Pancreas (tissue), 10 donors: ENCODE measurements around the gene ERAP2. TPM values are rescaled to one million over a fixed set of nuclear protein-coding genes. Genes with fewer than 3 reads are reported as not detected.

Experiments used
- ATAC-seq, 4 donors: fragments of 200-7000 bp; cut with Tn5 transposase; one replicate each; pipeline versions ENCODE4 v1.8.0 to v1.9.1; 2020; ENCODE audit warnings: mild to moderate bottlenecking in 4 of 4, moderate library complexity in 4 of 4
- DNase-seq, 6 donors: peaks; one replicate each; pipeline ENCODE4 v3.0.0-alpha.2; 2020
- FAIRE-seq: peaks from 2 replicates; lab custom pipeline; 2012; peaks lifted over from hg19 to GRCh38; lab: Jason Lieb, UNC
- H3K27ac ChIP-seq, 4 donors: fragments of 200-600 bp; sonication (generic); 1 replicate in 3 of 4; 2 replicates in 1 of 4; pipeline versions ENCODE4 v1.5.0 to v1.8.0; 2020
- H3K27me3 ChIP-seq, 4 donors: fragments of 200-600 bp; one replicate each; pipeline ENCODE4 v1.8.0; 2021
- H3K36me3 ChIP-seq, 3 donors: fragments of 200-600 bp; sonication (generic) in 1 of 3; one replicate each; pipeline versions ENCODE4 v1.5.0 to v1.8.0; 2020 to 2021
- H3K4me1 ChIP-seq, 3 donors: fragments of 200-600 bp; one replicate each; pipeline ENCODE4 v1.8.0; 2021
- H3K4me3 ChIP-seq, 4 donors: fragments of 200-600 bp; sonication (generic) in 2 of 4; one replicate each; pipeline versions ENCODE4 v1.5.0 to v1.8.0; 2020 to 2021
- H3K9me3 ChIP-seq, 4 donors: fragments of 200-600 bp; one replicate each; pipeline ENCODE4 v1.8.0; 2021
- WGBS, 2 donors: extraction: QIAGEN DNeasy Blood & Tissue Kit; methylation state at CpG; one replicate each; pipeline ENCODE4 v1.1.7; 2013; 5-methylcytosine and 5-hydroxymethylcytosine counted together
- intact Hi-C, 3 donors: fragments of 100-400 bp; cut with DNase I; formaldehyde crosslinking; loops; one replicate each; pipeline versions ENCODE4 v1.11.1 to v1.14.2; 2022
- polyA plus RNA-seq, 2 donors: library from polyadenylated mRNA; stranded (reverse); fragments of 200-250 nt; gene quantifications; one replicate each; pipeline ENCODE4 v1.2.3, GENCODE V29; 2013
- total RNA-seq, 6 donors: library from RNA; stranded (reverse); fragmentation: NEBNext Ultra II Directional in 4 of 6; extraction: Animal tissue kit (Norgen Biotek cat#: 25700) in 4 of 6; gene quantifications; one replicate each; pipeline versions ENCODE4 v1.2.1 to v1.2.4, GENCODE V29; 2021 to 2023
- TF ChIP-seq, protein P1 (sequence below), 4 donors: fragments of 200-600 bp; sonication (generic) in 3 of 4; IDR thresholded peaks; one replicate each; pipeline versions ENCODE4 v1.5.0 to v1.8.0; 2021; ENCODE audit warnings: antibody characterized with exemption in 4 of 4
- donor health status: healthy with polysubstance abuse.
- donor health status: DM: no; HTN: no; CAD: no; lungs with moderate emphysema.
- donor health status: DM: no; HTN: no; CAD: no.
- donor health status: control.
- donor health status: control.
- donor health status: Bipolar disorder and iron deficiency.
- donor health status: DM: yes; HTN: yes; CAD: no.
- donor health status: DM: no; HTN: no; CAD: no.
- donor health status: DM: no; HTN: no; CAD: no.
- donor health status: DM: yes; HTN: yes; CAD: no.

Gene ERAP2
- total and polyA plus RNA-seq, 8 donors: 0.22 to 9.3 (median 1.4) TPM

GRCh38 chr5:96952118-96952750 lies 75.9 kb downstream of the ERAP2 start:
- Histone ChIP-seq H3K36me3 (no peaks in the 10 kb centered on the region), H3K4me3 (no peak overlapping the region), H3K9me3 (no peaks in the 10 kb centered on the region), H3K27me3 (no peaks in the 10 kb centered on the region), H3K27ac (no peak overlapping the region), H3K4me1 (peaks cover 12 to 14% (median 12%) of the 10 kb centered on the region in 3 donors)
- TF ChIP-seq, protein P1, sequence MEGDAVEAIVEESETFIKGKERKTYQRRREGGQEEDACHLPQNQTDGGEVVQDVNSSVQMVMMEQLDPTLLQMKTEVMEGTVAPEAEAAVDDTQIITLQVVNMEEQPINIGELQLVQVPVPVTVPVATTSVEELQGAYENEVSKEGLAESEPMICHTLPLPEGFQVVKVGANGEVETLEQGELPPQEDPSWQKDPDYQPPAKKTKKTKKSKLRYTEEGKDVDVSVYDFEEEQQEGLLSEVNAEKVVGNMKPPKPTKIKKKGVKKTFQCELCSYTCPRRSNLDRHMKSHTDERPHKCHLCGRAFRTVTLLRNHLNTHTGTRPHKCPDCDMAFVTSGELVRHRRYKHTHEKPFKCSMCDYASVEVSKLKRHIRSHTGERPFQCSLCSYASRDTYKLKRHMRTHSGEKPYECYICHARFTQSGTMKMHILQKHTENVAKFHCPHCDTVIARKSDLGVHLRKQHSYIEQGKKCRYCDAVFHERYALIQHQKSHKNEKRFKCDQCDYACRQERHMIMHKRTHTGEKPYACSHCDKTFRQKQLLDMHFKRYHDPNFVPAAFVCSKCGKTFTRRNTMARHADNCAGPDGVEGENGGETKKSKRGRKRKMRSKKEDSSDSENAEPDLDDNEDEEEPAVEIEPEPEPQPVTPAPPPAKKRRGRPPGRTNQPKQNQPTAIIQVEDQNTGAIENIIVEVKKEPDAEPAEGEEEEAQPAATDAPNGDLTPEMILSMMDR (IDR thresholded peaks at IDR 0.05): no peak
- ATAC-seq: peak in 1 of 4 donors; percentile 41
- FAIRE-seq: no peak
- DNase-seq: no peak
- intact Hi-C loops: no loop called here
- 78 to 81% methylated on average over 3 of the region's 3 CpGs for WGBS, 2 donors

DNA sequence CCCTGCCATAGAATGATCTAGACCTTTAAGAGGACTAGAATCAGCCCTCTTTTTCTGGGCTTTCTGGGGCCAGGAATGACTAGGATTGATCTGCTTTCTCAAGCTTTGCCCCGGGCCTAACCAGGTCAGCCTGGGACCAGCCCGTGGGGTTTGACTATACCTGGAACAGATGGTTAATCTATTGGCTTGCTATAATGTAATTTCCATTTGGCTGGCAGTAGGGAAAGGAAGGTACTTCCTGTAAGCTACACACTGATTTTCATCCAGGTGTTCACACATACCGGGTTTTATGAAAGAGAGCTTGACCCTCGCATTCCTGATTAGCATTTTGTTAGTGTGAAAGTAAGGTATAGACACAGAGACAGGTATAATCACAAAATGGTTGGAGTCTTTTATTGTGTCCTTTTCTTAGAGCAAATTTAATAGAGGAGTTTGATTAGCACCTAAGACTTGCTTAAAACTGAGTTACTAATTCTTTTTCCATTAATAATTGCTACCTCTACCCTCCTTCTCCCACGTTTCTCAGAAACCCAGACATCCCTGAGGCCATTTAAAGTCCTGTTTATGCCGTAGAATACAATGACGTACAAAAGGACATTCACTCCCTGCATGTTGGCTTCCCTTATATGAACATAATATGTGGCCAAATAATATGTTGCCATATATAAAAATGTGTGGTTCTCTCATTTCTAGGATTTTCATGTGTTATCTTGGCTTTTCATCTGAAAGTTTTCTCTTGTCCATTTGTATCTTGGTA lies 76.9 kb downstream of the ERAP2 start:
- no peak overlapping the region for H3K4me3 ChIP-seq
- peaks cover 12 to 14% (median 12%) of the 10 kb centered on the region in 3 donors for H3K4me1 ChIP-seq
- peak; percentile 35 to 82 (median 70) for ATAC-seq
- no peaks in the 10 kb centered on the region for H3K27me3 ChIP-seq
- no peak for FAIRE-seq
- no peak for DNase-seq
- intact Hi-C loops: no loop called here
- H3K9me3 ChIP-seq: no peaks in the 10 kb centered on the region
- 51 to 54% methylated on average over 7 of the region's 7 CpGs for WGBS, 2 donors
- H3K36me3 ChIP-seq: no peaks in the 10 kb centered on the region
- H3K27ac ChIP-seq: peak overlapping the region in 1 of 4 donors; percentile 17
- TF ChIP-seq, protein P1 (IDR thresholded peaks at IDR 0.05): no peak

DNA sequence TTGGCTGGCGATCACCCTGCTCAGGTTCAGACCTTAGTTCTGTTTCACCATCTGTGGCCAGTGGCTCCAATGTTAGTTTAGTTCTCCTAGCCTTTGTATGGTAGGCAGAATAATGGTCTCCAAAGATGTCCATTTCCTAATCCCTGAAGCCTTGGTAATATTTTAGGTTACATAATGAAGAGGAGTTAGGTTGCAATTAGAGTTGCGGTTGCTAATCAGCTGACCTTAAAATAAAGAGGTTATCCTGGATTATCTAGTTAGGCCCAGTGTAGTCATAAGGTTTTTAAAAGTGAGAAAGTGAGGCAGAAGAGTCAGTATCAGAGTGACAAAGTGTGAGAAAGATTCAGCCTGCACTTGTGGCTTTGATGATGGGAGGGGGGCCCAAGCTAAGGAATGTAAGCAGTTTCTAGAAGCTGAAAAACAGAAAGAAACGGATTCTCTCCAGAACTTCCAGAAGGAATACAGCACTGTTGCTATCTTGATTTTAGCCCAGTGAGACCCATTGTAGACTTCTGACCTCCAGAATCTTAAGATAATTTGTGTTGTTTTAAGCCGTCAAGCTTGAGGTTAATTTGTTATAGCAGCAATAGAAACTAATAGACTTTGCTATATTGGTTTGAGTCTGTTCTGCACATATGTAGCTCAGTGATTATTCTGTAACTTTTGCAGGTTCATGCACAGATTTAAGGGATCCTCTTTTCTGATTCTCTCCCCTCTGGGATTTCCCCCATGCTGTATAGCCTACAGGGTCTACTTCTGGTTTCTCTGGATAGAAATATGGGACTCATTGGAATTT lies 81.2 kb downstream of the ERAP2 start:
- intact Hi-C loops: no loop called here
- no peaks in the 10 kb centered on the region for H3K36me3 ChIP-seq
- H3K4me3 ChIP-seq: no peak overlapping the region
- FAIRE-seq (no peak), DNase-seq (no peak), ATAC-seq (no peak)
- no peaks in the 10 kb centered on the region for H3K9me3 ChIP-seq
- 84 to 86% methylated on average over 4 of the region's 4 CpGs for WGBS, 2 donors
- TF ChIP-seq, protein P1 (IDR thresholded peaks at IDR 0.05): no peak
- H3K4me1 ChIP-seq: peaks cover 7 to 11% (median 9%) of the 10 kb centered on the region in 3 donors
- no peaks in the 10 kb centered on the region for H3K27me3 ChIP-seq
- no peak overlapping the region for H3K27ac ChIP-seq

- Histone ChIP-seq H3K27ac (no peak overlapping the region), H3K9me3 (no peaks in the 10 kb centered on the region), H3K27me3 (no peaks in the 10 kb centered on the region), H3K4me3 (no peak overlapping the region), H3K36me3 (no peaks in the 10 kb centered on the region), H3K4me1 (peaks cover 3 to 11% (median 5%) of the 10 kb centered on the region in 3 donors)
- FAIRE-seq (no peak), DNase-seq (no peak), ATAC-seq (no peak)
- intact Hi-C loops: no loop called here
- WGBS, 2 donors: 86 to 91% methylated on average over 5 of the region's 5 CpGs
- TF ChIP-seq, protein P1 (IDR thresholded peaks at IDR 0.05): no peak
These were observed 82.7 kb downstream of the ERAP2 start for GRCh38 chr5:96958977-96959376.
